GM19452 (cell line): ENCODE results near the gene SPG11.
A peak's percentile ranks its signal among the peaks of the same experiment; 100 is the strongest.
"Not testable (repeated sequence)": the region's sequence is repeated elsewhere in the genome, so short reads cannot be mapped to it uniquely, and the experiment has no call there.

Experiments used
- ATAC-seq: cut with Tn5 transposase; IDR thresholded peaks from one replicate; pipeline ENCODE4 v1.9.1; 2021; ENCODE audit not compliant: unreplicated experiment

The SPG11 gene

GRCh38 chr15:44676676-44677075, 13.2 kb upstream of the SPG11 start:
- ATAC-seq = no peak

- no peak for ATAC-seq
These were observed 12.4 kb upstream of the SPG11 start for GRCh38 chr15:44675911-44676310.

DNA sequence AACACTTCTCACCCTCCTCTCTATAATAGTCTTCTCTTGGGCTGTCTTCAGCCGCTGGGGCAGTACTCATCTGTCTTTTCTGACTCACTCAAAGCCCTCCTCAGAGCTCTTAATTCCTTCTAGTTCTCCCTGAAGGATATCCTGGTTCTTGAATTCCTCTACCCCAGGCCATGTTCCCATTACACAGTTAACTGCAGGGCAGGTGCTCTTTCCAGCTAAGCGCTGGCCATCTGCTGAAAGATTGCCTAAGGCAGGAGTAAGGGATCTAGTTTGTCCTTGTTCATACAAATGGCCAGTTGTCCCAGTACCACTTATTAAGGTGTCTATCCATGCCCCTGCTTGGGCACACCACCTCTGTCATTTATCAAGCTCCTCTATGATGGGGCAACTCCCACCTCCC, 10.2 kb upstream of the SPG11 start:
- no peak for ATAC-seq

DNA sequence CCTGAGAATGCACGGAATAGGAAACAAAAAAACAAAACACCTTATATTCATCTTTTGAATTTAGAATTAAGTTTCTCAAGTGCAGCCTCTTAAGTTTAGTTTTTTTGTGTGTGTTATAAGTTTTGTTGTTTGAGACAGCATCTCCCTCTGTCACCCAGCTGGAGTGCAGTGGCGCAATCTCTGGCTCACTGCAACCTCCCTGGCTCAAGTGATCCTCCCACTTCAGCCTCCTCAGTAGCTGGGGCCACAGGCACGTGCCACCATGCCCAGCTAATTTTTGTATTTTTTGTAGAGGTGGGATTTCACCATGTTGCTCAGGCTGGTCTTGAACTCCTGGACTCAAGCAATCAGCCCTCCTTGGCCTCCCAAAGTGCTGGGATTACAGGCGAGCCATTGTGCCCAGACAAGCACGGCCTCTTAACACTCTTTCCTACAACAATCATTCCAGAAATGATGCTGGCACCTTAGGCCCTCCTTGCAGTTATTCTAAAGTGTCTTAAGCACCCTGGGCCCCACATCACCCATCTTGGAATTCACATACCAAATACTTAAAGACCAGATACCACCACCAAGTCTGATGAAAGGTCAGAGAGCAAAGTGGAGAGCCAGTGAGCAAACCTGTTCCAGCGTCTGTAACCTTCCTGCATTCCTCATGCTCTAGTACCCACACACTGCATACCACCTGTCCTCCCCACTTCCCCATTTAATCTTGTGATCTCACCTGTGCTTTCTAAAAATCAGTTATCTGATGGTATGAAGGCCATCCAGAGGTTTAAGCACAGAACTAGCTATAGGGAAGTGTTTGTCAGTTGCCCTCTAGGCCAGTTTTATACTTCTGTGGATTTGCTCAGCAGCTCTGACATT, 6.9 kb upstream of the SPG11 start:
- no peak for ATAC-seq

GRCh38 chr15:44668921-44669320, 5.5 kb upstream of the SPG11 start:
- no peak for ATAC-seq

DNA sequence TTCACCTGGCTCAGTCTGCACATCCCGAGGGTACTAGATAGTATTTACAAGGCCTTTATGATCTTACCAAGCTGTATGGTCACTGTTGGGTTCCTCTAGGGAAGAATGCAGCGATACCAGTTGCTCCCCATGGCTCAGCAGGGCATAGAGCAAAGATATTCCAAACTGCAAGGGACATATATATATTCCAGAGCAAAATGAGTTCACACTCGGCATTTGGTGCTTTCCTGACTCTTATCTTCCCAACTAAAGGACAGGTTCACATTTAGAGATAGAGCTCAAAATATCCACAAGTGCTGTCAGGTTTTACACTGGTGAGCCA, 3.5 kb upstream of the SPG11 start:
- no peak for ATAC-seq

- no peak for ATAC-seq
These were observed 3.0 kb upstream of the SPG11 start for GRCh38 chr15:44666210-44667038.

- peak; percentile 45 for ATAC-seq
These were observed 718 bp downstream of the SPG11 start for GRCh38 chr15:44662478-44663409.

DNA sequence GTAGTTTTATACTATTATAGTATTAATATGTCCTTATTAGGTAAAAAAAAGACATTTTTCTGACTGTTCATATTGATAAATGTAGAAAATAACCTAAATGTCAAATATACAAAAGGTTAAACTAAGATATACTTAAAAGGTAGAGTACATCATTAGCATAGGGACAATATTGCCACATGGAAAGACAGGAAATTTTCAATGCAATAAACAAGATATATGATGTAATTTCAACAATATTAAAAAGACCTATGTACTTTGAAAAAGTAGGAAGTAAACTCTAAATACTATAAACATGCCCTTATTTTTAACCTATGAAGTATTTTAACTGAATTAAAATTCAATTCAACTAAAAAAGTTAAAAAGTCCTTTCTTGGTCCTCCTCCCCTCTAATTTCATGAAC, 1.9 kb downstream of the SPG11 start:
- ATAC-seq = no peak

GRCh38 chr15:44659056-44659455, 4.4 kb downstream of the SPG11 start:
- ATAC-seq = no peak

- no peak for ATAC-seq
These were observed 6.1 kb downstream of the SPG11 start for GRCh38 chr15:44657378-44657777.

DNA sequence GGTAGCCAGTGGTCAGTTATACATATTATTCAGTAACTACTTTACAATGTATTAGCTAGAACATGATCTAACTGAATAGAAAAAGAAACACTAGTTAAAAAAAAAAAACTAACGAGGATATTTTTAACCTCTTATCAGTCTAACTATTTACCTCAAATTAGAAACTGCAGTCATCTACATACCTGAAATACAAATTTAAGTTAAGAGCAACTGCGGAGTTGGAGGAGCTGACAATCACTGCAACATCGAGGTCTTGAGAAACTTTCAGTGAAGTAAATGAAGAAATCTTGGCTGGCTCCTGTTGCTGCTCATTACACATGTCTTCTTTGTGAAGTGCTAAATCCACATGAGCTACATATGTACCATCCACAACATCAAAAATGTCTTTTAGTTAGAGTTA, 6.5 kb downstream of the SPG11 start:
- ATAC-seq = no peak

DNA sequence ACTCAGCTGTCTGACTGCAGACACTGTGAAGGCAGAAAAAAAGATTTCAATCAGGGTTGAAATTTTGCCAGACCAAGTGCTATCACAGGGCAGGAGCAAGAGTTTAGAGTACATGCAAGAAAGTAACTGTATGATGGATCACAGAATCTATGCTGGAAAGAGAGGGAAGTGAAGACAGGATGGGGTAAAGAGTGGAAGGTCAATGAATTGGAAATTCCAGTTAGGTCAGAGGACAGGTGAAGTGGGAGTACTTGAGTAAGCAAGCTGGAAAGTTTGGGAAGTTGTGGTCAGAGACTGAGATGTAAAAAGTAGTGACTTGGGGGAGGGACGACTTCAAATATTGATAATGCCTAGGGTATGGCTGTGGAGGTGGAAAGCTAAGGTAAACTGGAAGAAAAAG, 7.2 kb downstream of the SPG11 start:
- ATAC-seq = no peak

DNA sequence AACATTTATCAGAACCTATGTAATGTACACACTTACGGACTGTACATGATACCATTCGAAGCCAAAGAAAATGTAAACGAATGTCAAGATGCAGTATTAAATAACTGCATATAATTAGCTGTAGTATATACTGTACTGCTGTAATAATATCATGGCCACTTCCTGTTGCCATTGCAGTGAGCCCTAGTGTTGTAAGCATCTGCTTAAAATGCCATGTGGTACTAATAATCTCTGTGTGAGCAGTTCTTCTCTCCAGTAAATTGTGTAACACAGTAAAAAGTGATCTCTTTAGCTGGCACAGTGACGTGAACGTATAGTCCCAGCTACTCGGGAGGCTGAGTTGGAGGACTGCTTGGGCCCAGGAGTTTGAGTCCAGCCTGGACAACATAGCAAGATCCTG, 8.6 kb downstream of the SPG11 start:
- no peak for ATAC-seq

DNA sequence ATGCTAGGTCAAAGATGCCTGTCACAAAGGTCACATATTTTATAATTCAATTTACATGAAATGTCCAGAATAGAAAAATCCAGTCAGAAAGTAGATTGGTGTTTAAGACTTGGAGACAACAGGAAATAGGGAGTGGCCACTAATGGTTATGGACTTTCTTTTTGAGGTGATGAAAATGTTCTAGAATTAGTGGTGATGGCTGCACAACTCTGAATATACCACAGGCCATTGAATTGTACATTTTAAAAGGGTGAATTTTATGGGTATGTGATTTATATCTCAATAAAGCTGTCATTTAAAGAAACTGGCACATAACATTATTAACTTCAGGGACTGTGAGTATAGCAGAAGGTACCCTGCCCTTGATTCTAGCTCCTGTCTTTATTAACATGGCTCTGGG, 15.8 kb downstream of the SPG11 start:
- no peak for ATAC-seq

DNA sequence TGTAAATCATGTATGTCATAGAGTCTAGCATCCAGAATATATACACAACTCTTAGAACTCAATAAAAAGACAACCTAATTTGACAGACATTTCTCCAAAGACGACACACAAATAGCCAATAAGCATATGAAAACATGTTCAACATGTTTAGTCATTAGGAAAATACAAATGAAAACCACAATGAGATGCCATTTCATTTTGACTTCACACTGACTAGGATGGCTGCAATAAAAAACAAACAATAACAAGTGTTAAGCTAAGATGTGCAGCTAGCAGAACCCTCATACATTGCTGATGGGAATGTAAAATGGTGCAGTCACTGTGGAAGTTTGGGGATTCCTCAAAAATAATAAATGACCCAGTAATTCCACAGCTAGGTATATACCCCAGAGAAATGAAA, 16.4 kb downstream of the SPG11 start:
- no peak for ATAC-seq

DNA sequence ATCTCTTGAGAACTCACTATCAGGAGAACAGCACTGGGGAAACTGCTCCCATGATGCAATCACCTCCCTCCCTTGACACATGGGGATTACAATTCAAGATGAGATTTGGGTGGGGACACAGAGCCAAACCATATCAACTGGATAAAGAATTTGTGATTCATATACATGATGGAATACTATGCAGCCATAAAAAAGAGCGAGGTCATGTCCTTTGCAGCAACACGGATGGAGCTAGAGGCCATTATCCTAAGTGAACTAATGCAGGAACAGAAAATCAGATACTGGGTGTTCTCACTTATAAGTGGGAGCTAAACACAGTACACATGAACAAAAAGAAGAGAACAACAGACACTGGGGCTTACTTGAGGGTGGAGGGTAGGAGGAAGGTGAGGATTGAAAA, 17.0 kb downstream of the SPG11 start:
- no peak for ATAC-seq

DNA sequence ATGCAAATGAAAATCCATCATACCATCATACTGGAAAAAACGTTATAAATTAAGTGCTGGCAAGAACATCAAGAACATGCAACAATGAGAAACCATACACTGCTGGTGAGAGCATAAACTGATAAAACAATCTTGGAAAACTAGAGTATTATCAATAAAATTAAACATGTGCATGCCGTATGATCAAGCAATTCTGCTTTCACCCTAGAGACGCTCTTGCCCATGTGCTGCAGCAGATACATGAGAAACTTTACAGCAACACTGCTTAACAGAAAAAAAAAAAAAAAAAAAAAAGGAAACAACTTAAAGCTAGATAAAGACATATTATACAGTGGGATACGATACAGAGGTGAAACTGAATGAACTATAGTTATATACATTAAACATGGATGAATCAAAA, 21.8 kb downstream of the SPG11 start:
- ATAC-seq = no peak

DNA sequence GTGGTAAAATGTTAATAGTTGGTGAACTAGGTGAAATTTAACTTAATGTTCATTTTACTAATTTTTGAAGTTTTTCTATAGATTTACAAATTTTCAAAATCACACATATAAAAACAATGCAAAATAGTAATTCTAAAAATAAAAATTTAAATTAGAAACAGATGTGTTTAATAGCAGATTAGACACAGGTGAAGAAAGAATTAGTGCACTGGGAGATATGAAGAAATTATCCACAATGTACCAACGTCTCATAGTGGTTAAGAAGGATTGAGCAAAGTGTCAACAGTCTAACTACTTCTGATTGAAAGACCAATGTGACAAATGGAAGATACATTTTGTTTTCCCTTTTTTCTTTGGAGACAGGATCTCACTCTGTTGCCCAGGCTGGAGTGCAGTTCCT, 26.5 kb downstream of the SPG11 start:
- ATAC-seq = no peak

- ATAC-seq = no peak
These were observed 29.9 kb downstream of the SPG11 start for GRCh38 chr15:44633603-44634002.

DNA sequence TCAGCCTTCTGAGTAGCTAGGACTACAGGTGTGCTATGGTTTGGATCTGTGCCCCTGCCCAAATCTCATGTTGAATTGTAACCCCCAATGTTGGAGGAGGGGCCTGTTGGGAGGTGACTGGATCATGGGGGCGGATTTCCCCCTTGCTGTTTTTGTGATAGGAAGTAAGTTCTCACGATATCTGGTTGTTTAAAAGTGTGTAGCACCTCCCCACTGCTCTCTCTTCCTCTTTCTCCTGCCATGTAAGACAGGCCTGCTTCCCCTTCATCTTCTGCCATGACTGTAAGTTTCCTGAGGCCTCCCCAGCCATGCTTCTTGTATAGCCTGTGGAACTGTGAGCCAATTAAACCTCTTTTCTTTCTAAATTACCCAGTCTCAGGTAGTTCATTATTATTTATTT, 38.2 kb downstream of the SPG11 start:
- ATAC-seq = not testable (repeated sequence)
